Measurements from ENCODE around the gene EFHD2.
"Not testable (repeated sequence)": the region's sequence is repeated elsewhere in the genome, so short reads cannot be mapped to it uniquely, and the experiment has no call there.

EFHD2 gene

GRCh38 chr1:15452866-15453571, 43.3 kb downstream of the EFHD2 start:
- H3K9me3 ChIP-seq (ENCODE audit: control insufficient read depth, insufficient read depth, low read length), result no peaks in the 10 kb centered on the region
- no peaks in the 10 kb centered on the region for H3K27me3 ChIP-seq (ENCODE audit: control insufficient read depth, insufficient read depth, low read length)
- no peak overlapping the region for H3K4me3 ChIP-seq (ENCODE audit: low read depth, low read length)
- no peaks in the 10 kb centered on the region for H3K36me3 ChIP-seq (ENCODE audit: control insufficient read depth, insufficient read depth, low read length)
- no peak overlapping the region for H3K9ac ChIP-seq (ENCODE audit: low read depth, low read length)
- H3K4me1 ChIP-seq (ENCODE audit: control insufficient read depth, insufficient read depth, low read length), result no peaks in the 10 kb centered on the region

GRCh38 chr1:15453734-15454133, 44.0 kb downstream of the EFHD2 start:
- H3K4me1 ChIP-seq (ENCODE audit: control insufficient read depth, insufficient read depth, low read length), result no peaks in the 10 kb centered on the region
- H3K9ac ChIP-seq (ENCODE audit: low read depth, low read length), result no peak overlapping the region
- no peak overlapping the region for H3K4me3 ChIP-seq (ENCODE audit: low read depth, low read length)
- H3K27me3 ChIP-seq (ENCODE audit: control insufficient read depth, insufficient read depth, low read length), result no peaks in the 10 kb centered on the region
- no peaks in the 10 kb centered on the region for H3K9me3 ChIP-seq (ENCODE audit: control insufficient read depth, insufficient read depth, low read length)
- no peaks in the 10 kb centered on the region for H3K36me3 ChIP-seq (ENCODE audit: control insufficient read depth, insufficient read depth, low read length)

DNA sequence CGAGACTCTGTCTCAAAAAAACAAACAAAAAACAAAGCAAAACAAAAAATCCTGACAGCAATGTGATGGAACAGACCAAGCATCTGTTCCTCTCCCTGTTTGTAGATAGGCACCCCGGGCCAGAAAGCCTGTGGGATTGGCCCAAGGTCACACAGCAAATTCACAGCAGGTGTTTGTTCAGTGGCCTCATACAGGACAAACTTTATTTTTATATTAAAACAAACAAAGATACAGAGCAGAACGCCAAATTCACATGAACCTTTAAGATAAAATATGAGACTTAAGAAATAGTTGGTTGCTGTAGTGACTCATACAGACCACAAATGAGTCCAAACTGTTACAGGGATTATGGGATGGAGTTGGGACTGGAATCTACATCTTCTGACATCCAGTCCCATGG, 44.6 kb downstream of the EFHD2 start:
- Histone ChIP-seq H3K36me3 (ENCODE audit: control insufficient read depth, insufficient read depth, low read length) (no peaks in the 10 kb centered on the region), H3K4me3 (ENCODE audit: low read depth, low read length) (no peak overlapping the region), H3K9ac (ENCODE audit: low read depth, low read length) (no peak overlapping the region)

DNA sequence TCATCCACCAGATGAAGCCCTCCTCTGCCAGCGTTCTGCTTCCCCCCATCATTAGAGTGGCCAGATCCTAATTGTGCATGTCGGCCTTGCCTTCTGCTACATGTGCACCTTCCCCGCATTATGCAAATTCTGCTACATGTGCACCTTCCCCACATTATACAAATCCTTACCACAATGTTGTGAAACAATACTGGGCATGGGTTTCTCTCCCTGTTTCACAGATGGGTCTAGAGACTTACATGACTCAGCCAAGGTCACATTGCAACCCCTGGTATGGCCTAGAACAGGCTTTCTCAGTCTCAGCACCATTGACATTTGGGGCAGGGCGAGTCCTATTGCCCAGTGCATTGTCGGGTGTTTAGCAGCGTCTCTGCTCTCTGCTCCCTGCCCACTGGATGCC, 45.8 kb downstream of the EFHD2 start:
- Histone ChIP-seq H3K4me3 (ENCODE audit: low read depth, low read length) (no peak overlapping the region), H3K27me3 (ENCODE audit: control insufficient read depth, insufficient read depth, low read length) (no peaks in the 10 kb centered on the region), H3K36me3 (ENCODE audit: control insufficient read depth, insufficient read depth, low read length) (no peaks in the 10 kb centered on the region), H3K4me1 (ENCODE audit: control insufficient read depth, insufficient read depth, low read length) (no peaks in the 10 kb centered on the region), H3K9ac (ENCODE audit: low read depth, low read length) (no peak overlapping the region), H3K9me3 (ENCODE audit: control insufficient read depth, insufficient read depth, low read length) (no peaks in the 10 kb centered on the region)

More for the DNA sequence above, 44.6 kb downstream of the EFHD2 start:
- Histone ChIP-seq H3K4me1 (ENCODE audit: control insufficient read depth, insufficient read depth, low read length) (no peaks in the 10 kb centered on the region), H3K9me3 (ENCODE audit: control insufficient read depth, insufficient read depth, low read length) (no peaks in the 10 kb centered on the region), H3K27me3 (ENCODE audit: control insufficient read depth, insufficient read depth, low read length) (no peaks in the 10 kb centered on the region)

DNA sequence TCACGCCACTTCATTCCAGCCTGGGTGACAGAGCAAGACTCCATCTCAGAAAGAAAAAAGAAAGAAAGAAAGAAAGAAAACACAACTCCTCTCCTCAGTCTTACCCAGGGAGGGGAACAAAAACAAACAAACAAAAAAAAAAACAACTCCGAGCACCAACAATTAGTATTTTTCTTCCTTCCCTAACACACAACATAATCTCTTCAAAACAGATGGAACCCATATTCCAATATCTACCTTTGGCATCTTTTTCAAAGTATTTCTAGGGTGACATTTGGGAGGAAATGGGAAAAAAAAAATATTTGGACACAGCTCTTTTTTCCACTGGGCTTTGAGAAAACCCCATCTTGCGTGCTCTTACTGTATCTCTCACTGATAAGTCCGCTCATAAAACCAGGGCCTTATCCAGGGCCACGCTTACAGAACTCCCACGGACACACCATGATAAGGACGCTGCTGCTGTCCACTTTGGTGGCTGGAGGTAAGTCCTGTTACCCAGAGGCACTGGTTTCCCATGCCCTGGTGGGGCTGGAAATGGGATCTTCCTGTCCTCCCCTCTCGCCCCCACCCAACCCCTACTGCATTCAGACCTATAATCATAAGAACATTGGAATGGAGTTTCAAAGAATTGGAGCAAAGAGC, 46.7 kb downstream of the EFHD2 start, which contains the start of gene CELA2A:
CELA2A (plus strand) TSS at position 420 of the 642 bp plus-strand sequence; CDS start at position 442, 22 bp downstream.
- Histone ChIP-seq H3K9ac (ENCODE audit: low read depth, low read length) (no peak within 1 kb of the TSS), H3K4me1 (ENCODE audit: control insufficient read depth, insufficient read depth, low read length) (no peaks in the 10 kb centered on the region), H3K36me3 (ENCODE audit: control insufficient read depth, insufficient read depth, low read length) (no peaks in the 10 kb centered on the region), H3K4me3 (ENCODE audit: low read depth, low read length) (no peak within 1 kb of the TSS), H3K9me3 (ENCODE audit: control insufficient read depth, insufficient read depth, low read length) (no peaks in the 10 kb centered on the region), H3K27me3 (ENCODE audit: control insufficient read depth, insufficient read depth, low read length) (no peaks in the 10 kb centered on the region)

GRCh38 chr1:15457585-15457984, 47.9 kb downstream of the EFHD2 start:
- no peaks in the 10 kb centered on the region for H3K36me3 ChIP-seq (ENCODE audit: control insufficient read depth, insufficient read depth, low read length)
- H3K9me3 ChIP-seq (ENCODE audit: control insufficient read depth, insufficient read depth, low read length), result no peaks in the 10 kb centered on the region
- no peaks in the 10 kb centered on the region for H3K4me1 ChIP-seq (ENCODE audit: control insufficient read depth, insufficient read depth, low read length)
- no peak overlapping the region for H3K4me3 ChIP-seq (ENCODE audit: low read depth, low read length)
- no peak overlapping the region for H3K9ac ChIP-seq (ENCODE audit: low read depth, low read length)
- no peaks in the 10 kb centered on the region for H3K27me3 ChIP-seq (ENCODE audit: control insufficient read depth, insufficient read depth, low read length)

GRCh38 chr1:15458388-15458787, 48.7 kb downstream of the EFHD2 start:
- not testable (repeated sequence) for H3K36me3 ChIP-seq (ENCODE audit: control insufficient read depth, insufficient read depth, low read length); H3K4me1 ChIP-seq (ENCODE audit: control insufficient read depth, insufficient read depth, low read length); H3K9me3 ChIP-seq (ENCODE audit: control insufficient read depth, insufficient read depth, low read length)

DNA sequence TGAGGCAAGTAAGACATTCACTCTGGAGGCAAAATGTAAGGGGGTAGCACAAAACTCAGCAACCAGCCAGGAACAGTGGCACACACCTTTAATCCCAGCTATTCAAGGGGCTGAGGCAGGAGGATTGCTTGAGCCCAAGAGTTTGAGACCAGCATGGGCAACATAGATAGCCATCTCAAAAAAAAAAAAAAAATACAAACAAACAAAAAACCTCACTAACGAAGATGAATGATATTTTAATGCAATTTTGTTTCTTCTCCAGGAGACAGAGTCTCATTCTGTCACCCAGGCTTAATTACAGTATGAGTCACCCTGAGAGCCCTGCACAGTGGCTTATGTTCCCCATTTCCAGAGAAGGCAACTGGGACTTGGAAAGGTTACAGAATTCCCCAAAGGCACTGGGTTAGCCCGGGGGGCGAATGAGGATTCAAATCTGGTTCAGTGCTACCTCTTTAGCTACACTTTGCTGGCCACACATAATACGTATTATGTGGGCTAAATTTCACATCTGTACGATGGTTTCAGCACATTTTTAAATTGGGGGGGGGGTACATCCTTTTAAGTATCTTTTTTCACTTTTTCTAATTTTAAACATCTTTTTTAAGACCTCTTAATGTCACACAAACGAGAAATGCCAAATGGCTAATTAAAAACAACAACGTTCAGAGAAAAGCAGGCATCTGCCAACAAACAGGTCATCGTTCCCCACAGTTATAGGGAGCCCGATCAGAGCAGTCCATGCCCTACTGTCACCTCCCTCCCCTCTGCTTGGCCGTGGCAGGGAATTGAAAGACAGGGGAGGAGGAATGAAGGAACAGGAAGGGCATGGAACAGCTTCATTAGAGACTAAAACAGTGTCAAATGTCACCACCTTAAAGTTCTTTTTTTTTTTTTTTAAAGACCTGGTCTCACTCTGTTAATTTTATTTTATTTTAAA, 50.4 kb downstream of the EFHD2 start:
- Histone ChIP-seq H3K4me3 (ENCODE audit: low read depth, low read length) (no peak overlapping the region), H3K36me3 (ENCODE audit: control insufficient read depth, insufficient read depth, low read length) (no peaks in the 10 kb centered on the region), H3K9me3 (ENCODE audit: control insufficient read depth, insufficient read depth, low read length) (no peaks in the 10 kb centered on the region), H3K4me1 (ENCODE audit: control insufficient read depth, insufficient read depth, low read length) (no peaks in the 10 kb centered on the region), H3K9ac (ENCODE audit: low read depth, low read length) (no peak overlapping the region), H3K27me3 (ENCODE audit: control insufficient read depth, insufficient read depth, low read length) (no peaks in the 10 kb centered on the region)

More at GRCh38 chr1:15458388-15458787, 48.7 kb downstream of the EFHD2 start:
- H3K9ac ChIP-seq (ENCODE audit: low read depth, low read length); H3K4me3 ChIP-seq (ENCODE audit: low read depth, low read length); H3K27me3 ChIP-seq (ENCODE audit: control insufficient read depth, insufficient read depth, low read length): not testable (repeated sequence)

DNA sequence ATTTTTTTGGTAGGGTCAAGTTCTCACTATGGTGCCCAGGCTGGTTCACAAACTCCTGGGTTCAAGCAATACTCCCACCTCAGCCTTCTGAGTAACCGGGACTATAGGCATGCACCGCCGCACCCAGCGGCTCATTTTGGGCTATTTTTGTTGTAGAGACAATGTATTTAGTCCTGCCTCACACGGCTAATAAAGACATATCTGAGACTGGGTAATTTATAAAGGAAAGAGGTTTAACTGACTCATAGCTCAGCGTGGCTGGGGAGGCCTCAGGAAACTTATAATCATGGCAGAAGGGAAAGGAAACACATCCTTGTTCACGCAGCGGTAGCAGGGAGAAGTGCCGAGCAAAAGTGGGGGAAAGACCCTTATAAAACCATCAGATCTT, 51.0 kb downstream of the EFHD2 start:
- H3K4me1 ChIP-seq (ENCODE audit: control insufficient read depth, insufficient read depth, low read length), result no peaks in the 10 kb centered on the region
- no peaks in the 10 kb centered on the region for H3K36me3 ChIP-seq (ENCODE audit: control insufficient read depth, insufficient read depth, low read length)
- no peak overlapping the region for H3K9ac ChIP-seq (ENCODE audit: low read depth, low read length)
- H3K9me3 ChIP-seq (ENCODE audit: control insufficient read depth, insufficient read depth, low read length), result no peaks in the 10 kb centered on the region
- no peaks in the 10 kb centered on the region for H3K27me3 ChIP-seq (ENCODE audit: control insufficient read depth, insufficient read depth, low read length)
- H3K4me3 ChIP-seq (ENCODE audit: low read depth, low read length), result no peak overlapping the region

DNA sequence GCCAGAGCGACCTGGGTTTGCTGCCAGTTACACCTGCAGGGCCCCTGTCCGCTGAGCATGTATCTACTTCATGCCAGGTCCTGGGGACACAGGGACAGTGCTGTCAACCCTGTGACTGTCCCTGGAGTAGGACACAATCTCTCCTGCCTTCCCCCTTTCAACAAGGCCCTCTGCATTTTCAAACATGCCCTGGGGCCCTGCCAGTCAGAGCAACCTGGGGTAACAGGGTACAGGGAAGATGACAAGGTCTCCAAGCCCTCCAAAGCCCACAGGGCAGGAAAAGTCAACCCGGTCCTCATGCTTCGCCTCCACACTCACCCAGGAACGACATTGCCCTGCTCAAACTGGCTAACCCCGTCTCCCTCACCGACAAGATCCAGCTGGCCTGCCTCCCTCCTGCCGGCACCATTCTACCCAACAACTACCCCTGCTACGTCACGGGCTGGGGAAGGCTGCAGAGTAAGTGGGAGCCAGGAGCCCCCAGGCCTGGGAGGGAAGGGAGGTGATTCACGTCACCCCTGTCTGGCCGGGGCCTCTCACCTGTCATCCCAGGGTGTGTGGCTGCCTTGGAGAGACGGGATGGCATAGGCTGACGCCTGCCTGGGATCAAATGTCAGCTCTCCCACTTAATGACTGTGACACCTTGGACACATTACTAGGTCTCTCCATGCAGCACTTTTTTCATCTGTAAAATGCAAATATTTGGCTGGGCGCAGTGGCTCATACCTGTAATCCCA, 53.5 kb downstream of the EFHD2 start:
- not testable (repeated sequence) for H3K4me3 ChIP-seq (ENCODE audit: low read depth, low read length)

GRCh38 chr1:15463926-15464322, 54.2 kb downstream of the EFHD2 start:
- not testable (repeated sequence) for H3K36me3 ChIP-seq (ENCODE audit: control insufficient read depth, insufficient read depth, low read length); H3K4me3 ChIP-seq (ENCODE audit: low read depth, low read length); H3K27me3 ChIP-seq (ENCODE audit: control insufficient read depth, insufficient read depth, low read length); H3K9me3 ChIP-seq (ENCODE audit: control insufficient read depth, insufficient read depth, low read length); H3K9ac ChIP-seq (ENCODE audit: low read depth, low read length); H3K4me1 ChIP-seq (ENCODE audit: control insufficient read depth, insufficient read depth, low read length)

More for the DNA sequence above, 53.5 kb downstream of the EFHD2 start:
- H3K9ac ChIP-seq (ENCODE audit: low read depth, low read length); H3K27me3 ChIP-seq (ENCODE audit: control insufficient read depth, insufficient read depth, low read length); H3K9me3 ChIP-seq (ENCODE audit: control insufficient read depth, insufficient read depth, low read length); H3K36me3 ChIP-seq (ENCODE audit: control insufficient read depth, insufficient read depth, low read length); H3K4me1 ChIP-seq (ENCODE audit: control insufficient read depth, insufficient read depth, low read length): not testable (repeated sequence)

All from iPS-15b (cell line).